ENCODE data around the gene ARF1. TPM values are rescaled to one million over a fixed set of nuclear protein-coding genes. Genes with fewer than 3 reads are reported as not detected.

Gene ARF1
- total and polyA plus RNA-seq, 2 of the 13 experiments (the other 11 are each of a cell fraction or from before 2014, with no cell fraction given), result 186 to 327 TPM

GRCh38 chr1:228099331-228099732, 16.8 kb downstream of the ARF1 start (continued):
- TF ChIP-seq NONO (IDR thresholded peaks at IDR 0.05), result no peak
- TF ChIP-seq NONO (CRISPR knock-in tag; conservative IDR thresholded peaks at IDR 0.05), result 0 out of 2 replicates have a peak, but pooled peaks have one; percentile 26
- TF ChIP-seq ZFAT (CRISPR knock-in tag; conservative IDR thresholded peaks at IDR 0.05), result no peak
- TF ChIP-seq ZNF792 (CRISPR knock-in tag; IDR thresholded peaks at IDR 0.05), result no peak
- TF ChIP-seq PHF20 (CRISPR knock-in tag; IDR thresholded peaks at IDR 0.05), result no peak
- no peak for TF ChIP-seq SMAD1 (CRISPR knock-in tag; IDR thresholded peaks at IDR 0.05; ENCODE audit: borderline replicate concordance, low read depth)
- no peak for TF ChIP-seq ZNF691 (CRISPR knock-in tag; IDR thresholded peaks at IDR 0.05; ENCODE audit: borderline replicate concordance, low read depth)
- no peak for TF ChIP-seq TIGD3 (CRISPR knock-in tag; IDR thresholded peaks at IDR 0.05; ENCODE audit: borderline replicate concordance)
- TF ChIP-seq HHEX (CRISPR knock-in tag; IDR thresholded peaks at IDR 0.05), result no peak
- no peak for TF ChIP-seq YY1 (IDR thresholded peaks at IDR 0.05; ENCODE audit: insufficient read depth, insufficient replicate concordance, low read depth, low read length)
- TF ChIP-seq AGO2 (optimal IDR thresholded peaks at IDR 0.05; ENCODE audit: low read depth, low read length), result peak; percentile 92
- no peak for TF ChIP-seq ARID4A (CRISPR knock-in tag; IDR thresholded peaks at IDR 0.05; ENCODE audit: borderline replicate concordance)
- 0 out of 2 replicates have a peak, but pooled peaks have one; percentile 25 for TF ChIP-seq MXD1 (CRISPR knock-in tag; IDR thresholded peaks at IDR 0.05)
- TF ChIP-seq SRSF9 (IDR thresholded peaks at IDR 0.05; ENCODE audit: borderline replicate concordance, insufficient read depth, low read depth, low read length, poor library complexity, severe bottlenecking), result no peak
- no peak for TF ChIP-seq ISX (CRISPR knock-in tag; conservative IDR thresholded peaks at IDR 0.05)
- TF ChIP-seq KLF16 (CRISPR knock-in tag; IDR thresholded peaks at IDR 0.05), result no peak
- TF ChIP-seq TFE3 (CRISPR knock-in tag; IDR thresholded peaks at IDR 0.05), result no peak
- TF ChIP-seq THAP8 (CRISPR knock-in tag; IDR thresholded peaks at IDR 0.05; ENCODE audit: borderline replicate concordance), result no peak
- TF ChIP-seq RBM22 (optimal IDR thresholded peaks at IDR 0.05; ENCODE audit: low read length), result peak; percentile 58
- no peak for TF ChIP-seq NFE2L1 (CRISPR knock-in tag; IDR thresholded peaks at IDR 0.05; ENCODE audit: borderline replicate concordance)
- no peak for TF ChIP-seq NR2F6 (IDR thresholded peaks at IDR 0.05)
- no peak for TF ChIP-seq NR2F6 (CRISPR knock-in tag; IDR thresholded peaks at IDR 0.05)
- TF ChIP-seq SMAD3 (CRISPR knock-in tag; IDR thresholded peaks at IDR 0.05), result no peak
